HepG2 (cell line): ENCODE results near the gene CDC6. TPM values are rescaled to one million over a fixed set of nuclear protein-coding genes. Genes with fewer than 3 reads are reported as not detected.

Experiments
- ATAD3A ChIP-seq: sonication (generic); formaldehyde crosslinking; IDR thresholded peaks from 2 replicates; pipeline ENCODE4 v1.4.0; 2020; ENCODE audit warnings: missing genetic modification reagents
- DPF2 ChIP-seq: sonication (generic); formaldehyde crosslinking; IDR thresholded peaks from 2 replicates; pipeline ENCODE4 v1.4.0; 2020; ENCODE audit warnings: mild to moderate bottlenecking, low read depth, missing genetic modification reagents, borderline replicate concordance
- EHMT2 ChIP-seq: fragments of 200-600 bp; sonication (generic); IDR thresholded peaks from 2 replicates; pipeline ENCODE4 v1.7.0; 2017; ENCODE audit warnings: antibody characterized with exemption, low read depth, low read length, borderline replicate concordance
- GLI4 ChIP-seq: sonication (generic); formaldehyde crosslinking; IDR thresholded peaks from 2 replicates; pipeline ENCODE4 v1.5.1; 2020; ENCODE audit warnings: missing genetic modification reagents, mild to moderate bottlenecking, moderate library complexity, borderline replicate concordance
- NCOA2 ChIP-seq: sonication (generic); formaldehyde crosslinking; IDR thresholded peaks from 2 replicates; pipeline ENCODE4 v1.8.0; 2022; ENCODE audit warnings: inconsistent platforms
- NFAT5 ChIP-seq: sonication (generic); formaldehyde crosslinking; IDR thresholded peaks from 2 replicates; pipeline ENCODE4 v1.4.0; 2020; ENCODE audit warnings: missing genetic modification reagents
- NPAS2 ChIP-seq: sonication (generic); formaldehyde crosslinking; IDR thresholded peaks from 2 replicates; pipeline ENCODE4 v1.8.0; 2022; ENCODE audit warnings: mild to moderate bottlenecking, missing genetic modification reagents, borderline replicate concordance
- RARA ChIP-seq: IDR thresholded peaks from 2 replicates; pipeline ENCODE4 v1.6.1; 2016; ENCODE audit warnings: missing genetic modification reagents, missing compliant biosample characterization
- SNAPC4 ChIP-seq: sonication (generic); formaldehyde crosslinking; IDR thresholded peaks from 2 replicates; pipeline ENCODE4 v1.4.0; 2020; ENCODE audit warnings: mild to moderate bottlenecking, missing genetic modification reagents
- TAF1 ChIP-seq: sonication (generic); formaldehyde crosslinking; IDR thresholded peaks from 2 replicates; pipeline ENCODE4 v1.4.0; 2020; ENCODE audit warnings: missing genetic modification reagents
- ZBTB7A ChIP-seq: sonication (generic); formaldehyde crosslinking; IDR thresholded peaks from 2 replicates; pipeline ENCODE4 v1.8.0; 2022; ENCODE audit warnings: mild to moderate bottlenecking, missing genetic modification reagents
- ZNF207 ChIP-seq: fragments of 450-650 bp; IDR thresholded peaks from 2 replicates; pipeline ENCODE4 v1.6.1; 2016; ENCODE audit warnings: antibody characterized with exemption, borderline replicate concordance
- ZNF333 ChIP-seq: sonication (generic); formaldehyde crosslinking; IDR thresholded peaks from 2 replicates; pipeline ENCODE4 v1.4.0; 2020; ENCODE audit warnings: mild to moderate bottlenecking, missing genetic modification reagents, borderline replicate concordance
- ZNF335 ChIP-seq: sonication (generic); formaldehyde crosslinking; IDR thresholded peaks from 2 replicates; pipeline ENCODE4 v1.4.0; 2020; ENCODE audit warnings: missing genetic modification reagents
- ZNF598 ChIP-seq: sonication (generic); formaldehyde crosslinking; IDR thresholded peaks from 2 replicates; pipeline ENCODE4 v1.5.1; 2020; ENCODE audit warnings: mild to moderate bottlenecking, missing genetic modification reagents, borderline replicate concordance
- ZNF724P ChIP-seq: sonication (generic); formaldehyde crosslinking; IDR thresholded peaks from 2 replicates; pipeline ENCODE4 v1.8.0; 2022; ENCODE audit warnings: missing genetic modification reagents, borderline replicate concordance
- ZNF768 ChIP-seq: sonication (generic); formaldehyde crosslinking; IDR thresholded peaks from 2 replicates; pipeline ENCODE4 v1.4.0; 2020; ENCODE audit warnings: missing genetic modification reagents
- polyA plus RNA-seq, 8 experiments: library from polyadenylated mRNA; depleted of rRNA in 3 of 8; stranded (reverse) in 7 of 8; unstranded in 1 of 8; fragments of >200 nt; fragmentation: Illumina TruSeq in 4 of 8; extraction: Trizol in 4 of 8; gene quantifications; 2 replicates each; pipeline versions ENCODE4 v1.2.1 to v1.2.3, GENCODE V29; 2011 to 2016; ENCODE audit warnings: low read depth in 4 of 8, missing spikeins in 1 of 8, mixed read lengths in 1 of 8; ENCODE audit not compliant: insufficient read depth in 1 of 8
- total RNA-seq, 5 experiments: library from RNA; depleted of rRNA; stranded (reverse); fragments of >200 nt; fragmentation: Illumina TruSeq; extraction: Trizol; gene quantifications; 2 replicates each; pipeline ENCODE4 v1.2.3, GENCODE V29; 2016; ENCODE audit warnings: low read depth in 1 of 5
- TF ChIP-seq, protein P1 (sequence below): sonication (generic); formaldehyde crosslinking; IDR thresholded peaks from 2 replicates; pipeline ENCODE4 v1.5.1; 2020; ENCODE audit warnings: mild to moderate bottlenecking, moderate library complexity, missing genetic modification reagents

Gene CDC6
- total and polyA plus RNA-seq, 2 of the 13 experiments (the other 11 are each of a cell fraction or from before 2014, with no cell fraction given), result 17.4 to 114 TPM

GRCh38 chr17:40326014-40326831, 38.5 kb downstream of the CDC6 start (continued):
- TF ChIP-seq NFAT5 (CRISPR knock-in tag) (no peak; the same call in 1 of the 2 replicates), TAF1 (no peak), NPAS2 (no peak), NCOA2 (no peak), ZNF598 (CRISPR knock-in tag) (no peak), ZNF768 (CRISPR knock-in tag) (no peak), EHMT2 (no peak), ZNF335 (CRISPR knock-in tag) (no peak), ATAD3A (CRISPR knock-in tag) (no peak), ZBTB7A (CRISPR knock-in tag) (peak; percentile 6; the same call in 1 of the 2 replicates), ZNF333 (CRISPR knock-in tag) (no peak), ZNF724P (CRISPR knock-in tag) (no peak), ZNF207 (no peak), DPF2 (CRISPR knock-in tag) (no peak; the same call in 1 of the 2 replicates), GLI4 (no peak), RARA (CRISPR knock-in tag) (peak; percentile 98), SNAPC4 (CRISPR knock-in tag) (no peak)
- TF ChIP-seq, protein P1, sequence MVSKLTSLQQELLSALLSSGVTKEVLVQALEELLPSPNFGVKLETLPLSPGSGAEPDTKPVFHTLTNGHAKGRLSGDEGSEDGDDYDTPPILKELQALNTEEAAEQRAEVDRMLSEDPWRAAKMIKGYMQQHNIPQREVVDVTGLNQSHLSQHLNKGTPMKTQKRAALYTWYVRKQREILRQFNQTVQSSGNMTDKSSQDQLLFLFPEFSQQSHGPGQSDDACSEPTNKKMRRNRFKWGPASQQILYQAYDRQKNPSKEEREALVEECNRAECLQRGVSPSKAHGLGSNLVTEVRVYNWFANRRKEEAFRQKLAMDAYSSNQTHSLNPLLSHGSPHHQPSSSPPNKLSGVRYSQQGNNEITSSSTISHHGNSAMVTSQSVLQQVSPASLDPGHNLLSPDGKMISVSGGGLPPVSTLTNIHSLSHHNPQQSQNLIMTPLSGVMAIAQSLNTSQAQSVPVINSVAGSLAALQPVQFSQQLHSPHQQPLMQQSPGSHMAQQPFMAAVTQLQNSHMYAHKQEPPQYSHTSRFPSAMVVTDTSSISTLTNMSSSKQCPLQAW (CRISPR knock-in tag), result no peak
